Endothelial cell of umbilical vein (primary cell): ENCODE measurements around the gene DLGAP5. TPM values are rescaled to one million over a fixed set of nuclear protein-coding genes. Genes with fewer than 3 reads are reported as not detected.

Source experiments
- BruUV-seq: library from RNA; stranded (reverse); fragments of 400-500 nt; replicated peaks from 2 replicates; lab custom pipeline; 2021; lab: Mats Ljungman, UMichigan
- CTCF ChIA-PET: fragments of 300-600, 350-600 bp; sonication (Branson Sonifier 250); formaldehyde crosslinking; loops from one replicate; lab custom pipeline; 2021; ENCODE audit warnings: antibody characterized with exemption, inconsistent platforms; lab: Charles Lee
- POLR2A ChIA-PET: fragments of 300-600, 350-600 bp; sonication (Branson Sonifier 250); formaldehyde crosslinking; loops from one replicate; lab custom pipeline; 2021; ENCODE audit warnings: antibody characterized with exemption, inconsistent platforms; lab: Charles Lee
- DNase-seq: peaks from one replicate; pipeline ENCODE4 v3.0.0-alpha.2; 2011; ENCODE audit warnings: low read depth, low spot score
- FAIRE-seq: peaks from 2 replicates; lab custom pipeline; 2011; peaks lifted over from hg19 to GRCh38; lab: Jason Lieb, UNC
- H2AFZ ChIP-seq: 2 replicates; pipeline ENCODE4 v1.6.0; 2012; ENCODE audit warnings: low read depth, low read length, control low read depth, inconsistent platforms
- H3K27ac ChIP-seq: 2 replicates; pipeline ENCODE4 v1.5.1; 2011; ENCODE audit warnings: low read depth, mild to moderate bottlenecking, control low read depth, low read length, moderate library complexity; ENCODE audit not compliant: insufficient read depth
- H3K27me3 ChIP-seq, 2 experiments: 2 replicates each; pipeline versions ENCODE4 v1.6.0 to v1.6.1; 2011; ENCODE audit warnings: low read length in 2 of 2, mixed read lengths in 1 of 2; ENCODE audit not compliant: control insufficient read depth in 2 of 2, insufficient read depth in 2 of 2
- H3K36me3 ChIP-seq, 2 experiments: 2 replicates in 1 of 2; 3 replicates in 1 of 2; pipeline ENCODE4 v1.5.1; 2011; ENCODE audit warnings: low read length in 2 of 2, mild to moderate bottlenecking in 1 of 2, moderate library complexity in 1 of 2; ENCODE audit not compliant: control insufficient read depth in 2 of 2, insufficient read depth in 2 of 2; ENCODE audit errors: extremely low read depth in 1 of 2
- H3K4me1 ChIP-seq: 3 replicates; pipeline ENCODE4 v1.5.1; 2011; ENCODE audit warnings: mild to moderate bottlenecking, low read length; ENCODE audit not compliant: control insufficient read depth, insufficient read depth; ENCODE audit errors: extremely low read depth
- H3K4me2 ChIP-seq: 2 replicates; pipeline ENCODE4 v1.6.1; 2011; ENCODE audit warnings: low read length, control low read depth, mixed read lengths; ENCODE audit not compliant: insufficient read depth
- H3K4me3 ChIP-seq, 3 experiments: fragments of 200-600 bp in 1 of 3; sonication (generic), shearing (Covaris generic) in 1 of 3; replicated peaks in 1 of 3; 2 replicates each; pipeline ENCODE4 v1.5.1; 2011 to 2016; ENCODE audit warnings: control low read depth in 3 of 3, low read length in 3 of 3, mild to moderate bottlenecking in 2 of 3, inconsistent platforms in 1 of 3, low read depth in 1 of 3, moderate library complexity in 1 of 3; ENCODE audit not compliant: insufficient read depth in 1 of 3
- H3K79me2 ChIP-seq: 2 replicates; pipeline ENCODE4 v1.6.0; 2012; ENCODE audit warnings: low read length, inconsistent platforms; ENCODE audit not compliant: control insufficient read depth, insufficient read depth
- H3K9ac ChIP-seq: replicated peaks from 2 replicates; pipeline ENCODE3; 2011; ENCODE audit warnings: low read length, control low read depth; ENCODE audit not compliant: insufficient read depth; ENCODE audit errors: extremely low read depth
- H3K9me1 ChIP-seq: replicated peaks from 3 replicates; pipeline ENCODE4 v1.6.0; 2011; ENCODE audit warnings: mild to moderate bottlenecking, low read length; ENCODE audit not compliant: control insufficient read depth, insufficient read depth; ENCODE audit errors: extremely low read depth
- H3K9me3 ChIP-seq: replicated peaks from 2 replicates; pipeline ENCODE4 v1.5.1; 2012; ENCODE audit warnings: low read length, inconsistent platforms; ENCODE audit not compliant: control insufficient read depth, insufficient read depth
- H4K20me1 ChIP-seq: replicated peaks from 2 replicates; pipeline ENCODE3; 2011; ENCODE audit warnings: mild to moderate bottlenecking, low read length; ENCODE audit not compliant: control insufficient read depth, insufficient read depth; ENCODE audit errors: extremely low read depth
- CTCF ChIP-seq, 2 donors: IDR thresholded peaks; 1 replicate in 1 of 2; 2 replicates in 1 of 2; pipeline ENCODE4 v1.5.1; 2011; ENCODE audit warnings: low read length in 2 of 2, mild to moderate bottlenecking in 2 of 2, moderate library complexity in 2 of 2, control low read depth in 1 of 2, inconsistent platforms in 1 of 2, low read depth in 1 of 2; ENCODE audit not compliant: insufficient read depth in 1 of 2; ENCODE audit errors: extremely low read depth in 1 of 2
- EZH2 ChIP-seq: IDR thresholded peaks from 2 replicates; pipeline ENCODE4 v1.6.1; 2012; ENCODE audit warnings: borderline replicate concordance, low read depth, mild to moderate bottlenecking, moderate library complexity, low read length, inconsistent platforms; ENCODE audit not compliant: severe bottlenecking
- FOS ChIP-seq: IDR thresholded peaks from 2 replicates; pipeline ENCODE4 v1.6.1; 2011; ENCODE audit warnings: mild to moderate bottlenecking, low read length, moderate library complexity, borderline replicate concordance; ENCODE audit not compliant: insufficient read depth
- GATA2 ChIP-seq: IDR thresholded peaks from 2 replicates; pipeline ENCODE4 v1.7.0; 2011; ENCODE audit warnings: low read depth, mild to moderate bottlenecking, moderate library complexity, mixed read lengths, low read length; ENCODE audit not compliant: insufficient read length, insufficient read depth
- JUN ChIP-seq: IDR thresholded peaks from 2 replicates; pipeline ENCODE4 v1.6.1; 2011; ENCODE audit warnings: borderline replicate concordance, low read depth; ENCODE audit not compliant: insufficient read length, insufficient read depth
- MAX ChIP-seq: IDR thresholded peaks from 2 replicates; pipeline ENCODE4 v1.6.1; 2011; ENCODE audit not compliant: insufficient read depth, insufficient read length
- MYC ChIP-seq: IDR thresholded peaks from one replicate; pipeline ENCODE4 v1.6.1; 2011; ENCODE audit warnings: mild to moderate bottlenecking, low read depth, low read length
- POLR2A ChIP-seq: IDR thresholded peaks from 2 replicates; pipeline ENCODE4 v1.6.1; 2012; ENCODE audit warnings: low read depth, mild to moderate bottlenecking, control low read depth, low read length
- POLR2AphosphoS5 ChIP-seq: IDR thresholded peaks from 2 replicates; pipeline ENCODE4 v1.6.1; 2012; ENCODE audit warnings: low read depth, mild to moderate bottlenecking, control low read depth, low read length, moderate library complexity; ENCODE audit not compliant: insufficient read depth
- dilution Hi-C: fragments of 300-500 bp; cut with MboI; formaldehyde crosslinking; loops from one replicate; pipeline ENCODE4 v1.15.0; 2019; ENCODE audit warnings: low sequenced_read_pairs; ENCODE audit not compliant: extremely low pct_ligation_motif_present
- intact Hi-C: fragments of 100-400 bp; cut with micrococcal nuclease; formaldehyde crosslinking; loops from one replicate; pipeline ENCODE4 v1.10.0; 2022
- polyA plus RNA-seq, 4 experiments: library from polyadenylated mRNA; depleted of rRNA in 3 of 4; stranded (reverse) in 3 of 4; unstranded in 1 of 4; fragments of >200 nt; gene quantifications; 2 replicates each; pipeline versions ENCODE4 v1.2.1 to v1.2.3, GENCODE V29; 2011 to 2012; ENCODE audit warnings: missing spikeins in 1 of 4
- total RNA-seq: library from RNA; stranded (reverse); gene quantifications from 2 replicates; pipeline ENCODE4 v1.2.3, GENCODE V29; 2021

Gene DLGAP5
- total and polyA plus RNA-seq, 2 donors (not counting 3 experiments of a cell fraction or from before 2014, with no cell fraction given) = 8.3 to 83.2 TPM

GRCh38 chr14:55136885-55137786, 54.2 kb downstream of the DLGAP5 start:
- peaks cover 2% of the 10 kb centered on the region for H3K79me2 ChIP-seq
- no peak overlapping the region for H3K9ac ChIP-seq
- H3K4me1 ChIP-seq = peaks cover 13% of the 10 kb centered on the region
- peak overlapping the region; percentile 39 for H2AFZ ChIP-seq
- FAIRE-seq (peak; percentile 75), DNase-seq (peak; percentile 85)
- peaks cover 4 to 14% of the 10 kb centered on the region in 2 experiments for H3K36me3 ChIP-seq
- CTCF ChIA-PET = interaction anchor here (0.8 to 3.8 kb wide), 12 partner anchors 9 to 71 kb away, joined by 3 to 34 read pairs (median 4); partner anchors contain the start of gene LGALS3
- intact Hi-C loops = no loop called here
- H3K4me3 ChIP-seq = no peak overlapping the region
- H3K9me3 ChIP-seq = no peaks in the 10 kb centered on the region
- no peaks in the 10 kb centered on the region for H4K20me1 ChIP-seq
- dilution Hi-C loops = no loop called here
- H3K27me3 ChIP-seq = no peaks in the 10 kb centered on the region
- no TSS peak for BruUV-seq
- POLR2A ChIA-PET = interaction anchor here (0.8 to 0.9 kb wide), 2 partner anchors 8 to 29 kb away, joined by 3 read pairs; partner anchors contain the start of gene LGALS3
- H3K4me2 ChIP-seq = peak overlapping the region; percentile 26
- peak overlapping the region; percentile 37 for H3K27ac ChIP-seq
- no peaks in the 10 kb centered on the region for H3K9me1 ChIP-seq
- TF ChIP-seq POLR2AphosphoS5 (no peak), JUN (no peak), CTCF (IDR thresholded peaks at IDR 0.05; ENCODE audit: extremely low read depth in 1 of 2, insufficient read depth in 1 of 2, low read depth in 1 of 2, low read length in 2 of 2) (no peak), MYC (no peak), MAX (no peak), EZH2 (no peak), FOS (no peak), GATA2 (no peak), POLR2A (no peak)
